ENCODE measurements around the gene ADM. TPM values are rescaled to one million over a fixed set of nuclear protein-coding genes. Genes with fewer than 3 reads are reported as not detected.
"Not testable (repeated sequence)": the region's sequence is repeated elsewhere in the genome, so short reads cannot be mapped to it uniquely, and the experiment has no call there.

The ADM gene, protein sequence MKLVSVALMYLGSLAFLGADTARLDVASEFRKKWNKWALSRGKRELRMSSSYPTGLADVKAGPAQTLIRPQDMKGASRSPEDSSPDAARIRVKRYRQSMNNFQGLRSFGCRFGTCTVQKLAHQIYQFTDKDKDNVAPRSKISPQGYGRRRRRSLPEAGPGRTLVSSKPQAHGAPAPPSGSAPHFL
- 3.0 TPM for polyA plus RNA-seq (2013, experiment 1 of 4)
- polyA plus RNA-seq (2013, experiment 2 of 4): 1.8 TPM
- polyA plus RNA-seq (2013, experiment 3 of 4): 1.7 TPM
- 2.0 TPM for polyA plus RNA-seq (2013, experiment 4 of 4)

DNA sequence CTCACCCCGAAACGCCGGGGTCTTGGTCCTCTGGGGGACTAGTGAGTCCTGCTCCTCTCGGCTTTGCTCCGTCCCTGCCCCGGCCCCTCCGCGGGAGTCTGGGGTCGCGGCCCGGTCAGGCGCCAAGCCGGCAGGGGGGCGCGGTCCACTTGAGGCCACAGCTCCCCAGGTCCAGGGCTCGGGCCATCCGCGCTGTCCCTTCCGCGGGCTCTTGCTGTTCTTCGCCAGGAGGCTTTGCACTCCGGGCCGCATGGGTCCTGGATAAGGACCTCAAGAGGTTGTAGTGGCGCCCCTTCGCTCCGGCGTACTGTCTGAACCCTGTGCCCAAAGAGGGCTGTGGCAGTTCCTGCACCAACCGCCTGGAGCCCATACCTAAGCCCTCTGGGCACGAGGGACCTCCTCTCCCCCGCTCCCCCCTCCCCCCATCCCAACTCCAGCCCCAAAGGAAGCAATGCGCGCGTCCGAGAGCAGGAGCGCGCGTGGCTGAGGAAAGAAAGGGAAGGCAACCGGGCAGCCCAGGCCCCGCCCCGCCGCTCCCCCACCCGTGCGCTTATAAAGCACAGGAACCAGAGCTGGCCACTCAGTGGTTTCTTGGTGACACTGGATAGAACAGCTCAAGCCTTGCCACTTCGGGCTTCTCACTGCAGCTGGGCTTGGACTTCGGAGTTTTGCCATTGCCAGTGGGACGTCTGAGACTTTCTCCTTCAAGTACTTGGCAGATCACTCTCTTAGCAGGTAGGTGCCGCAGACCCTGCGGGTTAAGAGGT is at the start of gene ADM:
TSS of gene ADM (plus strand) at position 579 of the 767 bp plus-strand sequence. CDS start 628 bp downstream, outside the sequence.
- 0 to 1% methylated on average over 48 of the region's 48 CpGs for WGBS, 2 experiments

DNA sequence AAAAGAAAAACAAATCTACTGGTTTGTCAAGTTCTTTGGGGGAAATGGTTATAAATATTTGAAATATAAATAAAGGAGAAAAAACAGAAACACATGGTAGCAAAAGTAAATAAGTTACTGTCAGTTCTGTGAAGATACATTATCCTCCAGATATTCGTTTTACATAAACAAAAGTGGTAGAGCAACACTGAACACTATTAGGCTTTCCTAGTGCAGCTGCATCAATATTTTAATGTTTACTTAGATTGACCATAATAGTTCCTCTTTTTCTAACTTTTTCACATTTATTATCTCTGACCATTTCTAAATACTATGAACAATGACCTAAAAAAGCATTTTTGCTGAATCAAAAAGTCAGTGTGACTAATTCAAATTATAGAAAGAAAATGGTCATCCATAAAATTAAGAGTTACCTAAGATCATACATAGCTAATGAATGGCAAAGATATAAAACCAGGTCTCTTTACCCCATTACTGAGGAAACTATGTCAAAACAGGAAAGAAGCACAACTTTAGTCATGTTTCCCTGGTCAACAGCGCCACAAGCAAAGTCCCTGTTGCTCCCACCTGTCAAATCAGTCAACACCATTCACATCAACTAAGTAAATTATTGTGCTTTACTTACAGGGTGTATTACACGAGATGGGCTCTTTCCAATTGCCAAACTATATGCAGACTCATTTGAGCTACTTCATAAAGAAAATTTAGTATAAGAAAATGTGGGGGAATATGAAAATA is 49.3 kb upstream of the ADM start:
- Histone ChIP-seq H3K36me3 (ENCODE audit: control insufficient read depth, insufficient read depth, low read length) (no peaks in the 10 kb centered on the region), H3K4me1 (ENCODE audit: control insufficient read depth, insufficient read depth, low read length) (no peaks in the 10 kb centered on the region), H3K27ac (ENCODE audit: insufficient read depth, low read depth, low read length, poor library complexity, severe bottlenecking) (no peak overlapping the region), H3K9me3 (ENCODE audit: control insufficient read depth, low read length) (no peaks in the 10 kb centered on the region), H3K27me3 (ENCODE audit: control insufficient read depth, insufficient read depth, low read length, poor library complexity, severe bottlenecking) (no peaks in the 10 kb centered on the region), H3K4me3 (ENCODE audit: insufficient read depth, low read depth, low read length) (no peak overlapping the region)
- WGBS, 2 experiments: 71 to 91% methylated on average over 2 to 3 of the region's 3 CpGs

More for the DNA sequence above, at the start of gene ADM:
- no peak within 1 kb of the TSS for H3K27ac ChIP-seq (ENCODE audit: insufficient read depth, low read depth, low read length, poor library complexity, severe bottlenecking)
- H3K4me3 ChIP-seq (ENCODE audit: insufficient read depth, low read depth, low read length): peak within 1 kb of the TSS; percentile 45
- H3K9me3 ChIP-seq (ENCODE audit: control insufficient read depth, low read length): no peaks in the 10 kb centered on the region
- peaks cover 100% of the 10 kb centered on the region for H3K27me3 ChIP-seq (ENCODE audit: control insufficient read depth, insufficient read depth, low read length, poor library complexity, severe bottlenecking)
- peaks cover 30% of the 10 kb centered on the region for H3K4me1 ChIP-seq (ENCODE audit: control insufficient read depth, insufficient read depth, low read length)
- no peaks in the 10 kb centered on the region for H3K36me3 ChIP-seq (ENCODE audit: control insufficient read depth, insufficient read depth, low read length)

DNA sequence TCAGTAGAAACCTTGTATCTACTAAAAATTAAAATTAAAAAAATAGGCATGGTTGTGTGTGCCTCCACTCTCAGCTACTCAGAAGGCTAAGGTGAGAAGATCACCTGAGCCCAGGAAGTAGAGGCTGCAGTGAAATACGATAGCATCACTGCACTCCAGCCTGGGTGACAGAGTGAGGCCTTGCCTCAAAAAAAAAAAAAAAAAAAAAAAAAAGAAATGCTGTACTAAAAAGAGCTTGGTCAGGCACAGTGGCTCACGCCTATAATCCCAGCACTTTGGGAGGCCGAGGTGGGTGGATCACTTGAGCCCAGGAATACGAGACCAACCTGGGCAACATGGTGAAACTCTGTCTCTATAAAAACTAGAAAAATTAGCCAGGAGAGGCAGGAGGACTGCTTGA is 47.4 kb upstream of the ADM start:
- no peaks in the 10 kb centered on the region for H3K4me1 ChIP-seq (ENCODE audit: control insufficient read depth, insufficient read depth, low read length)
- H3K27me3 ChIP-seq (ENCODE audit: control insufficient read depth, insufficient read depth, low read length, poor library complexity, severe bottlenecking): no peaks in the 10 kb centered on the region
- 74 to 77% methylated on average over 4 of the region's 4 CpGs for WGBS, 2 experiments
- H3K27ac ChIP-seq (ENCODE audit: insufficient read depth, low read depth, low read length, poor library complexity, severe bottlenecking): no peak overlapping the region
- H3K36me3 ChIP-seq (ENCODE audit: control insufficient read depth, insufficient read depth, low read length): no peaks in the 10 kb centered on the region
- H3K4me3 ChIP-seq (ENCODE audit: insufficient read depth, low read depth, low read length): no peak overlapping the region
- H3K9me3 ChIP-seq (ENCODE audit: control insufficient read depth, low read length): no peaks in the 10 kb centered on the region

DNA sequence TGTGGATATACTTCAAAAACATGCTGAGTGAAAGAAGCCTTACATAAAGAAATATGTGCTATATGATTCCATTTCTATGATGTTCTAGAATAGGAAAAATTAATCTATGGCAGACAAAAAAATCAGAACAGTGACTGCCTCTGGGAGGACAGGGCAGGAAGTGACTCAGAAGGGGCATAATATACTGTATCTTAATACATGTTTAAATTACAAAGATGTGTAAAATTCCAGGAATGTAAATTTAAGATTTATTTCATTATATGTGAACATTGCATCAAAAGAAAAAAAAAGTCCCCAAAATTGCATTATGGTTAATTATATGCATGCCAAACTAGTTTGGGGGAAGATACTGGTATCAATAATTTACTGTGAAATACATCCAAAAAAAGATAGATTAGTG is 43.1 kb upstream of the ADM start:
- no peak overlapping the region for H3K4me3 ChIP-seq (ENCODE audit: insufficient read depth, low read depth, low read length)
- no peaks in the 10 kb centered on the region for H3K9me3 ChIP-seq (ENCODE audit: control insufficient read depth, low read length)
- H3K36me3 ChIP-seq (ENCODE audit: control insufficient read depth, insufficient read depth, low read length): no peaks in the 10 kb centered on the region
- no peaks in the 10 kb centered on the region for H3K4me1 ChIP-seq (ENCODE audit: control insufficient read depth, insufficient read depth, low read length)
- H3K27ac ChIP-seq (ENCODE audit: insufficient read depth, low read depth, low read length, poor library complexity, severe bottlenecking): no peak overlapping the region
- no peaks in the 10 kb centered on the region for H3K27me3 ChIP-seq (ENCODE audit: control insufficient read depth, insufficient read depth, low read length, poor library complexity, severe bottlenecking)

DNA sequence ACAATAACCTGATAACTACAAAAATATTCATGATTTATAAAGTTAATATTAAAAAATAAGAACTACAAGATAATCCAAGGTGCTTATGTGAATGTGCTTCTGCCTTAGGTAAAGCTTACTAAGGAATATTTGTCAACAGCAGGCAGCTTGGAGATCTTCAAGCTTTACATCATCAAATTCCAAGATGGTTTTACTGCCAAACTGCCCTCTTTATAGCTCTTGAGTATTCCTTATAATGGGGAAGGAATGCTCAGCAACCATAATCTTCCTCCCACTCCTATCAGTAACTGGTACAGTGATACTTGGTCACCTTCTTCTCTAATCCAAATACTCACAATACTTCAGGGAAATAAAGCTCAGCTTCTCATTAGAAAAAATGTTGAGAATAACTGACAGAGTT is 40.9 kb upstream of the ADM start:
- no peaks in the 10 kb centered on the region for H3K27me3 ChIP-seq (ENCODE audit: control insufficient read depth, insufficient read depth, low read length, poor library complexity, severe bottlenecking)
- H3K36me3 ChIP-seq (ENCODE audit: control insufficient read depth, insufficient read depth, low read length): no peaks in the 10 kb centered on the region
- no peaks in the 10 kb centered on the region for H3K9me3 ChIP-seq (ENCODE audit: control insufficient read depth, low read length)
- no peak overlapping the region for H3K4me3 ChIP-seq (ENCODE audit: insufficient read depth, low read depth, low read length)
- no peak overlapping the region for H3K27ac ChIP-seq (ENCODE audit: insufficient read depth, low read depth, low read length, poor library complexity, severe bottlenecking)
- no peaks in the 10 kb centered on the region for H3K4me1 ChIP-seq (ENCODE audit: control insufficient read depth, insufficient read depth, low read length)

DNA sequence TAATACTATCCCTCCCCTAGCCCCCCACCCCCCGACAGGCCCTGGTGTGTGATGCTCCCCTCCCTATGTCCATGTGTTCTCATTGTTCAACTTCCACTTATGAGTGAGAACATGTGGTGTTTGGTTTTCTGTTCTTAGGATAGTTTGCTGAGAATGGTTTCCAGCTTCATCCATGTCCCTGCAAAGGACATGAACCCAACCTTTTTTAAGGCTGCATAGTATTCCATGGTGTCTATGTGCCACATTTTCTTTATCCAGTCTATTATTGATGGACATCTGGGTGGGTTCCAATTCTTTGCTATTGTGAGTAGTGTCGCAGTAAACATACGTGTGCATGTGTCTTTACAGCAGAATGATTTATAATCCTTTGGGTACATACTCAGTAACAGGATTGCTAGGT is 40.2 kb upstream of the ADM start:
- H3K27ac ChIP-seq (ENCODE audit: insufficient read depth, low read depth, low read length, poor library complexity, severe bottlenecking); H3K4me3 ChIP-seq (ENCODE audit: insufficient read depth, low read depth, low read length): not testable (repeated sequence)
- WGBS, 2 experiments: 97 to 100% methylated on average over 2 of the region's 3 CpGs

DNA sequence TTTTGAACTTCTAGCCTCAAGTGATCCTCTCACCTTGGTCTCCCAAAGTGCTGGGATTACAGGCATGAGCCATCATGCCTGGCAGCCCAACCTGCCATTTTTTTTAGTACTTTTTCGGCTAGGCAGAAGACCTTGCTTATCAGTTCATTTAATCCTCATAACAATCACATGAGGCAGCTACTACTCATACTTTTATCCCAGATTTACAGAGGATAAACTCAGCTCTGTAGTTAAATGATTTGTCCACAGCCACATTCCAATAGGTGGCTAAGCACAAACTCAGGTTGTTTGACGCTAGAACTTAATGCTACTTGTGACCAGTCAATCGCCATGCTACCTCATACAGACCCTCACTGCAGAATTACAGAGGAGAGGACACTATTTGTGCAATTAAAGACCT is 38.9 kb upstream of the ADM start:
- Histone ChIP-seq H3K27ac (ENCODE audit: insufficient read depth, low read depth, low read length, poor library complexity, severe bottlenecking) (no peak overlapping the region), H3K4me1 (ENCODE audit: control insufficient read depth, insufficient read depth, low read length) (no peaks in the 10 kb centered on the region), H3K36me3 (ENCODE audit: control insufficient read depth, insufficient read depth, low read length) (no peaks in the 10 kb centered on the region), H3K27me3 (ENCODE audit: control insufficient read depth, insufficient read depth, low read length, poor library complexity, severe bottlenecking) (no peaks in the 10 kb centered on the region), H3K4me3 (ENCODE audit: insufficient read depth, low read depth, low read length) (no peak overlapping the region), H3K9me3 (ENCODE audit: control insufficient read depth, low read length) (no peaks in the 10 kb centered on the region)
- whole genome bisulfite sequencing, 2 experiments: 80 to 82% methylated on average over 3 of the region's 3 CpGs

More for the DNA sequence above, 40.2 kb upstream of the ADM start:
- H3K9me3 ChIP-seq (ENCODE audit: control insufficient read depth, low read length); H3K4me1 ChIP-seq (ENCODE audit: control insufficient read depth, insufficient read depth, low read length); H3K36me3 ChIP-seq (ENCODE audit: control insufficient read depth, insufficient read depth, low read length); H3K27me3 ChIP-seq (ENCODE audit: control insufficient read depth, insufficient read depth, low read length, poor library complexity, severe bottlenecking): not testable (repeated sequence)

DNA sequence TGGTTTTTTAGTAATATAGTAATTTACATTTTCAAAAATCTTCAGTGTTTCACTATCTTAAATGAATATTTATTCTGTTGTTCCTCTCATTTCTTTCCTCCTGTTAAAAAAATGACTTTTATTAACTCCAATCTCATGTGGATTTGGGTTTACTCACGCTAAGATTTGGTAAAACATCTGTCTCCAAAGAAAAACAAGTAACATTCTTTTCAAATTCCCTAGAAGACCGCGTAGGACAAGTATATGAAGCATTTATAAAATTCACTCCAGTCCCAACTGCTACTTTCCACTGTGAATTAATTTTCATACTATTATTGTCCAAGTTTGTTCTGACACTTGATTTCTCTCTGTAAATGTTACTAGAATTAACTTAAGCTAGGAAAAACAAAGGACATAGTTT is 37.1 kb upstream of the ADM start:
- Histone ChIP-seq H3K27me3 (ENCODE audit: control insufficient read depth, insufficient read depth, low read length, poor library complexity, severe bottlenecking) (no peaks in the 10 kb centered on the region), H3K4me1 (ENCODE audit: control insufficient read depth, insufficient read depth, low read length) (no peaks in the 10 kb centered on the region), H3K9me3 (ENCODE audit: control insufficient read depth, low read length) (no peaks in the 10 kb centered on the region), H3K36me3 (ENCODE audit: control insufficient read depth, insufficient read depth, low read length) (no peaks in the 10 kb centered on the region), H3K4me3 (ENCODE audit: insufficient read depth, low read depth, low read length) (no peak overlapping the region), H3K27ac (ENCODE audit: insufficient read depth, low read depth, low read length, poor library complexity, severe bottlenecking) (no peak overlapping the region)
- 94% methylated on average over 3 of the region's 3 CpGs for WGBS, 2 experiments

DNA sequence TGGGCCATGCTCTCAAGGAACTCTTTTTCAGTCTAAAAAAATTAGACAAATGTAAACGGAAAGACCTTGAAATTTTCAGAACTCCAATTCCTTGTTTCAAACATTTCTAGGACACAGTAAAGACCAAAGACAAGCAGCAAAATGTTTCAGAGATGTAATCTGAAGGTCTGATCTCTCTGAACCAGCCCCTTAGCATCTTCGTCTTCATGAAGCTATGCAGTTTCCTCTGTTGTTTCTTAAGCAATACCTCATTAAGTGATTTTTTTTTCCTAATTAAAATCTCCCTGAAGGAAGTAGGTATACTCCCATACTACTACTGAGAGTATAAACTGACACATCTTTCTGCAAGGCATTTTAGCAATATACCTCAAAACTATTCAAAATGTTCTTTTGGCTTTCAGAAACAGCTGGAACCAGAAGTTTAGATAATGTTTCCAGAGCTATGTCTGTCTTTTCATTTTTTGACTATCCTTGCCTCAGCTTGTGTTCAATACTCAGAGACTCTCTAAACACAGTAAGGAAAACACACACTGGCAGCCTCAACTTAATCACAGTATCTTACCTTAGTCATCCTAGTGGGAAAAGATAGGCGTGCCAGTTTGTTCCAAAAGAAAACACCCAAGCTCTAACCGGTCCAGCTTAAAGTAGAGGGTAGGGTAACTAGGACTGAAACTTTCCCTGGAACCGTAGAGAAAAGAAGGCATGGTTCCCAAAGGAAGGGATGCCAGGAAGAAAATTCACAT is 36.0 kb upstream of the ADM start:
- Histone ChIP-seq H3K27me3 (ENCODE audit: control insufficient read depth, insufficient read depth, low read length, poor library complexity, severe bottlenecking) (no peaks in the 10 kb centered on the region), H3K9me3 (ENCODE audit: control insufficient read depth, low read length) (no peaks in the 10 kb centered on the region), H3K4me1 (ENCODE audit: control insufficient read depth, insufficient read depth, low read length) (no peaks in the 10 kb centered on the region), H3K27ac (ENCODE audit: insufficient read depth, low read depth, low read length, poor library complexity, severe bottlenecking) (no peak overlapping the region), H3K36me3 (ENCODE audit: control insufficient read depth, insufficient read depth, low read length) (no peaks in the 10 kb centered on the region), H3K4me3 (ENCODE audit: insufficient read depth, low read depth, low read length) (no peak overlapping the region)
- WGBS, 2 experiments: 73% methylated on average over 5 of the region's 5 CpGs

DNA sequence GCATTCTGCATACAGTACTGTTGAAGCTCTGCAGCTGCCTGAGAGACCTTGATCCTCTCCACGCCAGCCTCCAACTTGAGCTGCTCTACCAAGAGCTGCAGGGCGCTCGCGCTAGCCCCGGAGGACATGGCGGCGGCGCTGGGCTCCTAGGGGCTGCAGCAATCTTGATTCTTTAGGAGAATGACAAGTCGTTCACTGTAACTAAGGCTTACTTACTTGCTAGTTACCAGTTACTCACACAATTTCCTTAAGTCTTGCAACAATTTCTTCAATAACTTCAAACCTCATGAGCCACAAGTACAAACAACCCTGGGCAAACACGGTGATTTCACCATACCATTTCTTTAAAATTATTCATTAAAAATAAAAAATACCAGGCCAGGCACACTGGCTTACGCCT is 32.7 kb upstream of the ADM start:
- 56 to 90% methylated on average over 3 to 5 of the region's 11 CpGs for WGBS, 2 experiments
- Histone ChIP-seq H3K27me3 (ENCODE audit: control insufficient read depth, insufficient read depth, low read length, poor library complexity, severe bottlenecking) (no peaks in the 10 kb centered on the region), H3K4me3 (ENCODE audit: insufficient read depth, low read depth, low read length) (no peak overlapping the region), H3K36me3 (ENCODE audit: control insufficient read depth, insufficient read depth, low read length) (no peaks in the 10 kb centered on the region), H3K4me1 (ENCODE audit: control insufficient read depth, insufficient read depth, low read length) (no peaks in the 10 kb centered on the region), H3K27ac (ENCODE audit: insufficient read depth, low read depth, low read length, poor library complexity, severe bottlenecking) (no peak overlapping the region), H3K9me3 (ENCODE audit: control insufficient read depth, low read length) (no peaks in the 10 kb centered on the region)
